Fibroblast of upper back skin (primary cell): Measurements from ENCODE around the gene PROX1.

Source experiments
- DNase-seq: peaks from one replicate; pipeline ENCODE4 v3.0.0-alpha.2; 2013

PROX1 gene

DNA sequence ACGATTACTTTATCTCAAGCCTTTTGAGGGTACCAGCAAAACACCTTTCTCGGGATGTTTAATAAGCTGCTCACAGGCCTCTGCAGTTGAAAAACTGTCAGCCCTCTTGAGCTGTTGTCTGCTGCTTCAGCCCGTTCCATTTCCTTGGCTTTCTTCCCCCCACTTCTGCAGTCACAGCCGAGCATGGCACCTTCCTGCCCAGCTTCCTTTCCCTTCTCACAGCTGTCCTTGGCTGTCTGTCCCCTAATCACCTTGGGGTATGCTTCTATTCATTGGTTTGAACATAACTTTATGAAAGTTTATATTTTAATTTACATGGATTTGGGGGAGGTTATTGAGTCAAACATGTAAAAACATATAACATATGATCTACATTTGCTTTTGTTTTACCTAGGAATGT is 6.9 kb upstream of the PROX1 start:
- no peak for DNase-seq

DNA sequence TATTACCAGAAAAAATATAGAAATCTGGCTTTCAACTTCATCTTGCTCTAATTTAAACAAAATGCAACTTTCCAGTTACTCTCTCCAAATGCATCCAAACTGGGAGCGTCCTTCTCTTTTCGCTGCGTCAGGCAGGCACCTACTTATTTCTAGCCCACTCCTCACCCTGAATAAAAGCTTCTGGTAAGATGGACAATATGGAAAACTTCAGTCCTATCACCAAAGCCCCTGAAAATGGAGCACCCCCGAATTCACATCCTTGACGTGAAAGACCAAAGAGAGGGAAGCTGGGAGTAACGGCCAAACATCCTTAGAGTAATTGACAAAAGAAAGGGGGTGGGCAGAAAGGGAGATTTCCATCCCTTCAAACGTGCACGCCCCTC is 5.5 kb upstream of the PROX1 start:
- DNase-seq = no peak

DNA sequence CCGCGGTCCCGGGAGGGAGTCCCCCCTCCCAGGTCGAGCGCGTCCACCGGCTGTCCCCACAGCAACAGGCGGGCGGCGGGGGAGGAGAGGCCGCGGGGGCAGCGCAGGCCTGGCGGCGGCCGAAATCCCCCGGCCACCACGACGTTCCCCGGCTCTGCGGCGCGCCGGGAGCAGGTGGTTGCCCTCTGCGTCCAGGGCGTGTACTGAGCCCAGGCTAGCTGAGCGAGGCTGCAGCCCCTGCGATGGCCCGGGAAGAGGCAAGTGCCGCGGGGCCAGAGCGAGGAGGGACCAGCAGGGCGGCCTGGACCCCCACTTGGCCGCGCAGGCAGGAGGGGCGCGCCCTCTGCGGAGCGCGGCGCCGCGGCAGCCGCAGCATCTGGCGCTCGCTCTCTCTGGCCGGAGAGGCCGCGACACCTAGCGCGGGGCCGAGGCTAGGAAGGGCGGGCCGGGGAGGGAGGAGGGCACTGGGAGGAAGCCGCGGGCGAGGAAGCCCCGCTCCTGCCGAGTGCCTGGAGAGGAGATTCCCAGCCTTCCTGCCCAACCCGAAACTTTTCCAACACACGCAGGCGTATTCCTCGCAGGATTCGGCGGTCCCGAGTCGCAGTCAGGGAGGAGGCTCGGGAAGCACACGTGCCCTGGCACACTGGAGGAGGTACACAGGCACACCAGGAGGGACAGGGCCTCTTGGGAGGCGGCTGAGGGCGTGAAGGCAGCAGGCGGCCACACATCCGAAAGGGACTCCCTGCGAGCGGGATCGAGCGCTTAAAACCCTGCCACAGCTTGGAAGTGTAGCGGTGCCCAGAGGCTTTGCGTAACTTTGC is 4.9 kb upstream of the PROX1 start:
- no peak for DNase-seq

DNA sequence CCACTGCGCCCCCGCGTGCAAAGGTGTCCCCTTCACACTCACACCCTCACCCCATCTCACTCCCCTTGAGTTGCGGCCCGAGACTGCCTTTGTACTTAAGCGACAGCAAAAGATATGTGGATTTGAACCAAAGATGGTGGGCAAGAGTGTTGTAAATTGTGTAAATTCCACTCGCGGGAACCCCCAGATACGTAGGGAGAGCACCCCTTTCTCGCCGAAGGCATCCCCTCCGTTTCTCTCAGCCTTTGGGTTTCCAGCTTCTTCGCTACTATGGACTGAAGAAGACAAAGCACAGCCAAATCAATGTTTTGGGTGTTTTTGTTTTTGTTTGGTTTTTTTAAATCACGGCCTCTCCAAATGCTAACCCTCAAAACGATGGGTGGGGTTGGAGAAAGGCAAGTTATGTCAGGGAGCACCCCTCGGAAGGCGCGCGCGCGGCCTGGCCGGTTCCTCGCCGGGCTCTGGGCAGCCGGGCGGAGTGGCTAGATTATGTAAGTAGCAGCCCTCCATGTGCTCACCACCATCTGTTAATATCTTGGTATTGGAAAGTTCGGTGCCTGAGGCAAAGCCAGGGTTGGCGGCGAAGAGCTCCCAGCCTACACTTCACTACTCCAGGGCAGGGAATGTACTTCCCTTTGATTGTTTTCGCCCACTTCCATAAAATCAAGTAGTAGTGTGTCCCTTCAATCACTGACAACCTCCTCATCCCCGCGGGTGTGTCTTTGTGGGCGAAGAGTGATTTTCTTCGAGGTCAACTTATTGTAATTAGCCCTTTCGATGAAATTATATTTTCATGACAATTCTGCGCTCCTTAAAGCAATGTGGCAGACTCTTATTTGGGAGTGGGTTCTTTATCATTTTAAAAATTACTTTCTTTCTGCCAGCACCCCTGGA is 4.0 kb upstream of the PROX1 start:
- DNase-seq = no peak

DNA sequence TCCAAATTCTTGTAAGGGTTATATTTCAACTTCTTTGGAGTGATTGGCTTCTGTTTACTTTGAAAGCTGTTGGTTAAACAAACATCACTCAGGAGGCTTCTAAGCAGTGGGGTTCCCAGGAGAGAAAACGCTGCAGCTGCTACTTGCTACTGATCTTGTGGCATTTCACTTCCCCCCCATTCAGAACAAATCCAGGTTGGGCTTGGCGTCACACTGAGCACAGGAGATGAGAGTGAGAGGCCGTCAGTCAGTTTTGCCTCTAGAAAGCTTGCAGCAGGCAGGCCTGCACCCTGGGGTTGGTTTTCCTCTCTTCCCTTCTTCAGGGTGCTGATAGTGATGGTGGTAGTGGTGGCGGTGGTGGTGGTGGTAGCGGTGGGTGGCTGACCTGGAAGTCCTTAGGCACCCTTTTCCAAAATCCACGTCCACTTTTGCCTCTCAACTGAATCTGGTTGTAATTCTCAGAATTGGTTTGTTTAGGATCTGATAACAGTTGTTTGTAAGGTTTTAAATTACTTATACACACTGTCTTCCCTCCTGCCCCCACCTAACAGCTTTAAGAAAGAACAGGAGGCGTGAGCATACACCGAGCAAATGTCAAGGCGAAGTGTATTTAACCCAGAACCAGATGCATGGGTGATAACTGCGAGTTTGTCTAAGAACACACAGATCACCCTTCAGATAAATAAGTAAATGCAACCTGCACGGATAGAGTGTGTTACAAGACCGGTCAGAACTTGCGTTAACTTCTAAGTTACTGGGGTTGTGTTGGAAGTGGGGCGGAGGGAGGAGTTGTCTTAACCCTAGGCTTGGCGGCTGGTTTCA is 3.2 kb upstream of the PROX1 start:
- DNase-seq = no peak

DNA sequence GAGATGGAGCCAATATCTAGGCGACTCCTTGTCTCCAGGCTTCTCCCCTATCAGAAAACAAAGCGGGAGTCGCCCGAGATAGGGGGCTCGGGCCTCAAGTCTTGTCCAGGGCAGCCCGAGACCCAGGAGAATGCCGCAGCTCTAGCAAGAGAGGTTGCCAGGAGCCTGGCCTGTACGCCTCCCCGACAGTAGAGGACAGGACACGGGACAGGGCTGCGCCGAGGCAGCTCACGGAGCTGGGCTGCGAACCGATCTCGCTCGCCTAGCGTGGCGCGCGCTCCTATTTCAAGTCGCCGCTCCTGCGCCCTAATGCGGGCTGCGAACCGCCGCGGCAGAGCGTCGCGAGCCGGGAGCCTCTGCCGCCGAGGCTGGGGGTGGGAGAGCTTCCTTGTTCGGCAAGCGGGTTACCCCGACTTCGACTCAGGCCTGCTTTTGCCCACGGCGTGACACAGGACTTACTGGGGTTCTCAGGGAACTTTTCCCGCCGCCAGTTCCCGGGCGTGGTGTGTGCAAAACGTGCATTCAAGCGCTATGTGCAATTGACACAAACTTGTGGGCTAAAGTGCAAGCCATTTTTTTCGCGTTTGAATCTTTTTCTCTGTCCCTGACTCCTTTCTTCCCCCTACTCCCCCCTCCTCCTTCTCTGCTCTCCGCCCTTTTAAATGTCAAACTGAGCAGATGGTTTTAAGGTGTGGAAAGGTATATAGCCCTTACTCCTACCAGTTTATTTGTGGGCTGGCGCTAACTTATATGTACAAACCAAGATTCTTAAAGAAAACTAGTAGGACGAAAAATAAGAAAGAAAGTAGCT is 2.4 kb upstream of the PROX1 start:
- no peak for DNase-seq

DNA sequence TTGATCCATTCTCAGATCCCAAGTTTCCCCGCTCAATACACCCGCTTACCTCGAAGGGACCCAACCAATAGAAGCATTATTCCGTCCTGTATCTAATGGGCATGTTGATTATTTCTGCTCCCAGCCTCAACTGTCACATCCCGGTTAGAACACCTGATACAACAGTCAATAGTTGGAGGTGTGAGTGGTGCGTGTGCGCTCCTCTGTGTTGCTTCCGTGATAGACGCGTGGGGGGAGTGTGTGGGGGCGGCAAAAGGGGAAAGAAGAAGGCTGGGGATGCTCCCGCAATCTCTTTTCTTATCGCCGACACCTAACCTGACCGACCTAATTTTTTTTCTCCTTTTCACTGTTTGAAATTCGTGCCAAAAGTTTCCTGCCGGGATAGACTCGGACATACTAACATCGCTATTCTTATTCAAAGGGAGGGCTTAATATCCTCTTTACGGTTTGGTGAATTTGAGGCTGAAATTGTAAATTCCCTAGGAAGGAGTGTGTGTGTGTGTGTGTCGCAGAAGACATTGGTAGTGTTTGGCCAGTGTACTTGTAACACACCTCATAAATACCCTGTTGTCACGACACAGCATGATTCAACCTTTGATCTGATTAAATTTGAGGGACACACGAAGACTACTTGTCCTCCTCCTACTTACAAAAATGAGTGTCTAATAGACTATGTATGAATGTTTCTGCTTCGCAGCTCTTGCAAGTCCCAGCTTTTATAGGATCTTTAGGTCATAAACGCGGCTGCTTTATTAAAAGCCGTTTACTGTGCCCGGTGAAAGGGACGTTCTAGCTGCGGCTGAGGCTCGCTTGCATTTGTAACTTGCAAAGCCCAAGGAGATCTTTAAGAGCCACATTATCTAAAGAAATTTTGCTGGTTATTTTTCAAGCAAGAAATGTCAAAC is 1.5 kb upstream of the PROX1 start:
- DNase-seq = no peak

- DNase-seq = no peak
Measured at GRCh38 chr1:213986925-213987250, 885 bp upstream of the PROX1 start.

DNA sequence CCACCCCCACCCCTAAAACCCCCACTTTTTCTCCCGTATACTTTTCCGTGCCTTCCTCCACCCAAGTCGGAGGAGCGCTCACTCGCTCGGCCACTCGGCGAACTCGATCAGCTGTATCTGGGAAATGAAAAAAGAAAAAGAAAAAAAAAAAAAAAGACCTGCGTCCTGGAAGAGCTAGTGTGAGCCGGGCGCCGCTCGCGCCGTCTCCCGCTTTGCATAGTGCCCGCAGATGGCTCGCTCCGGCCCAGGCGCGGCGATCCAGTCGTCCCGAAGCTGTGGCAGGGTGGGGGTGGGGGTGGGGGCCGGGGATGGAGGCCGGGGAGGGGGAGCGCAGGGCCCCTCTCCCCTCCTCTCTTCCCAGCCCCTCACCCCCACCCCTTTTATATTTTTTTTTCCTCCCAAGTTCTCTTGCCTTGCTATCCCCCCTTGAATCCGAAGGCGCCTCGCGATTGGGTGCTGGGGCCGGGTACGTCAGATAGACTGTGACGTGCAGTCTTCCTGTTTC is 299 bp upstream of the PROX1 start:
- DNase-seq = no peak

DNA sequence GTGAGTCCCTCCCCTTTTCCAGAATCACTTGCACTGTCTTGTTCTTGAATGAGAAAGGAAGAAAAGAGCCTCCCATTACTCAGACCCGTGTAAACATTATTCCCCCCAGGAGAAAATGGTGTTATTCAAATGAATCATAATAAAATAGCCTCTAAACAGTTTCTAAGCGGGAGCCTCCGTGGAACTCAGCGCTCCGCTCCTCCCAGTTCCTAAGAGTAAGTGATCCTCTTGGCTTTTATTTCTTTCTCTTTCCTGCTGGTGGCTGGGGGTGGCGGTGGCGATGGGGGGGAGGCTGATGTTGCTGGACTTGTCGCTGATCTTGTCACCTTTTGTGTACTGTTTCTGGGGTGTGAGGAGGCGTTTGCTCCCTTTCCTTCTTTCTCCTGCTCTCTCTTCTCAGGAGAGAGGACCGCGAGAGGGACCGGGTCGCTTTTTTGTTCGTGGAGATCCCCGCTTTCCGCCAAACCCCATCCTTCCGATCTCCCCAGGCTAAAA is 781 bp downstream of the PROX1 start:
- DNase-seq = peak; percentile 17

GRCh38 chr1:213989002-213989855 is 1.5 kb downstream of the PROX1 start:
- no peak for DNase-seq

GRCh38 chr1:213993929-213994328 is 6.2 kb downstream of the PROX1 start:
- DNase-seq = no peak

DNA sequence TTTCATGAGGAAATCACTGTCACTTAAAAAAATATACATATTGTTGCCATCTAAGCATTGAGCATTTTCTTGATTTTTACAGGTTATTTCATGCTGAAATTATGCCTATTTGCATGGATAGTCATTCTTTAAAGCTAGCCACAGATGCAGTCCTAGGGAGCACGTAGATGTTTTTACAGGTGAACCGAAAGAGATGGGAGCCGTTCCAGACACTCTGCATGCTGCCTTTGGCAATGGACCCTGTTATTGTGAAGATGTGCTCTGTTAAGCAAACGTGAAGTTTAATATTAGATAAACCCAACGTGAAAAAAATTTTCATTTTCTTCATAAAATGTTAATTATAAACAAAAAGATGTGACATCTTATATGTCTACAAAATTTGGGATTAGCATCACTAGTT is 7.1 kb downstream of the PROX1 start:
- DNase-seq = no peak

DNA sequence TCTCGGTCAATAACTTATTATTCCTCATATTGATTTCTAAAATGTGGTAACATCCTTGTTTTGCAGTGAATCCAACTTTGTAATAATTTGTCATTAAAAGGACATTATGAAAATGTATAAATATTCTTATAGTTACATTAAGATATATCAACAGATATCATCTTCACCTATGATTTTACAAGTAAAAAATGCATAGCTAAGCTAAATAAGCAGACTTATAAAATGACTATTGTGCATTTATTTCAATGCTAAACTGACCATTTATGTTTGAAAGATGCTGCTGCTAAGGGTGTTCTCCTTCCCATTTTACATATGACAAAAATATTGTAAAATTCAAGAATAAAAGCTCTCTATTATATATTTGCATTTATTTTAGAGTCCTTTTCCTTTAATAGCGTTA is 7.8 kb downstream of the PROX1 start:
- DNase-seq = no peak

DNA sequence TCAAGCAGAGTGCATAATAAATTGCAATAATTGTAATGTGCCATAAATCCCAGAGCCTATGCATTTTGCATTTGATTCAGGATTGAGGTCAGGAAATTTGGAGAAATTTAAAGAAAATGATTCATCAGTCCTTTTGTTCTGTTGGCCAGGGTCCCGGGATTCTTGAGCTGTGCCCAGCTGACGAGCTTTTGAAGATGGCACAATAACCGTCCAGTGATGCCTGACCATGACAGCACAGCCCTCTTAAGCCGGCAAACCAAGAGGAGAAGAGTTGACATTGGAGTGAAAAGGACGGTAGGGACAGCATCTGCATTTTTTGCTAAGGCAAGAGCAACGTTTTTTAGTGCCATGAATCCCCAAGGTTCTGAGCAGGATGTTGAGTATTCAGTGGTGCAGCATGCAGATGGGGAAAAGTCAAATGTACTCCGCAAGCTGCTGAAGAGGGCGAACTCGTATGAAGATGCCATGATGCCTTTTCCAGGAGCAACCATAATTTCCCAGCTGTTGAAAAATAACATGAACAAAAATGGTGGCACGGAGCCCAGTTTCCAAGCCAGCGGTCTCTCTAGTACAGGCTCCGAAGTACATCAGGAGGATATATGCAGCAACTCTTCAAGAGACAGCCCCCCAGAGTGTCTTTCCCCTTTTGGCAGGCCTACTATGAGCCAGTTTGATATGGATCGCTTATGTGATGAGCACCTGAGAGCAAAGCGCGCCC is 8.7 kb downstream of the PROX1 start:
- peak; percentile 3 for DNase-seq

GRCh38 chr1:213997038-213997771 is 9.4 kb downstream of the PROX1 start:
- no peak for DNase-seq

GRCh38 chr1:213997772-213998107 is 10.0 kb downstream of the PROX1 start:
- no peak for DNase-seq

DNA sequence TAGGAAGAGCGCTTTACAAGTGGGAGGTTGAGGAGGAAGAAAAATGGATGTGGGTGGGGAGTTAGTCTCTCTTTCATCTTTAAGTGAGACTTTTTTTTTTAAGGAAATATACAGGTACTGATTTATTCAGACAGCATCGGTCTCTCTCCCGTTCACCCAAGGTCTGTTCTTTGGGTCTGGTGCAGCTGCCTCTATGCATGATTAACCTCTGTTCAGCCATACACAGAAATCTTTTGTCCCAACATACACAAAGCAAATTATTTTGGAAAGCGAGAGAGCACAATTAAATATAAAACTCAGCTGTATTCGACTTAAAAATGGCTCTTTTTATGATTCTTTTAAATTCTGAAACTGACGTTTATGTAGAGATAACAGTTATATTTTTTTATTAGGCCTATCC is 11.0 kb downstream of the PROX1 start:
- DNase-seq = no peak

DNA sequence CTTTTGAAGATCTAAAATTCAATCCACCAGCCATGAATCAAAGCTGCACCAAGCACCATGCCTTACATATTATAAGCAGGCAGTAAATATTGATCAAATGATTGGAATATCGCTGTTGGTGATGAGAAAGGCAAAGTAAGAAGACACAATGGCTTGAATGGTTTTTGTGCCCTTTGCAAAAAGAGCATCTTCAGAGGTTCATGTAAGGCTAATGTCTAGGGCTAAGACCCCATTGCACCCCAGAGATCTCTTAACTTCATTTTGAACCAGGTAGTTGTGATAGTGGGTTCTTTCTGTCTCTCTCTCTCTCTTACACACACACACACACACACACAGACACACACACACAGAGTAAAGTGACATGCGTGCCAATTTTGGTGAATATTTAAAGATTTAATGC is 12.0 kb downstream of the PROX1 start:
- no peak for DNase-seq
